ENCODE measurements around the gene ACKR3.

Gene ACKR3

GRCh38 chr2:236631856-236632291 is 62.2 kb downstream of the ACKR3 start:
- DNase-seq: no peak
